Amniotic epithelial cell (primary cell): Measurements from ENCODE around the gene HNRNPF.
"Not testable (repeated sequence)": the region's sequence is repeated elsewhere in the genome, so short reads cannot be mapped to it uniquely, and the experiment has no call there.

Experiments
- DNase-seq: peaks from one replicate; pipeline ENCODE4 v3.0.0-alpha.2; 2010; ENCODE audit warnings: low read depth

Gene HNRNPF

DNA sequence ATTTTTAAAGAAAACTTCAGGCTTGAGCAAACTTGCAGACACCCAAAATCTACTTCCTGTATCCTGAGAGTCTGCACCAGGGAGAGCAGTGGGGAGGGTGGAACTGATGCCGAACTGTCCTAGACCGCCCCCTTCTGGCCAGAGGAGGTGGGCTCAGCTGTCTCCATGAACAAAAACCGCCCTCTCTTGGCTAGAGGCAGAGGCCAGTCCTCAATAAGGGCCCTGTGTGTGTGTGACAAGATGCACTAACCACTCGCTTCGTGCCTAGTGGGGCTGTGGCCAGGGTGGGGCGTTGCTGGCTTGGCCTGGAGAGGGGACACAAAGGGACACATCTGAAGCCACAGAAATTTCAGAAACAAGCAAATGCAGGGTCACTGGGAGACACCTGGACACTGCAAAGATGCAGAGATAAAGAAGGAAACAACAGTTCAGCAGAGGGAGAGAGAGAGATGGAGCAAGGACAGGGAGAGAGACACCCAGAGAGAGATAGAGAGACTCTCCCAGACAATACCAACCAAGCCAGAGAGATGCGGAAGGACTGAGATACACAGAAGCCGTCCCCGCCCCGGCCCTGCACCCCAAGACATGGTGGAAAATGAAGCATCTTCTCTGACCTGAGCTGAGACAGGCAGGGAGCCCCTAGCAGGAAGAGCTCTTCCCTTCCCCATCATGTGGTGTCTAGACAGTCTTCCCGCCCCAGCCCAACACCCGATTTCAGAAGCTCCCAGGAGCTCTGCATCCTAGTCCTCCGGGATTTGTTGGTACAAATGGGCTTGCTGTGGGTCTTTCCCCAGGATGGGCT, 60.3 kb downstream of the HNRNPF start:
- DNase-seq, result peak; percentile 51

DNA sequence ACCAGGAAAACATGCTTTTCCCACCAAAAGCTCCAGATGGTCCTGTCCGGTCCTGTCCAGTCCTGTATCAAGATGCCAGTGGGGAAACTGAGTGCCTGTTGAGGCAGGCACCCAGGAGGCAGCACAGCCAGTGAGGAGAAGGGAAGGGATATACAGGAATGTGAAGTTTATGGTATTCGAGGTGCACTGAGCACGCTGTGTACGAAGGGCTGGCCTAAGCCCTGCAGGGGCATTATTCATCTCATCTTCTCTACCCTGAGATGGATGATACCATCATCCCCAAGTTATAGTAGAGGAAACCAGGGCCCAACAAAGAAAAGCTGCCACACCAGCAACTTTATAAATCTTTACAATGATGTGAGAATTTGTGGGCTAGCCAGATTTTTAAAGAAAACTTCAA, 61.0 kb downstream of the HNRNPF start:
- DNase-seq, result no peak

DNA sequence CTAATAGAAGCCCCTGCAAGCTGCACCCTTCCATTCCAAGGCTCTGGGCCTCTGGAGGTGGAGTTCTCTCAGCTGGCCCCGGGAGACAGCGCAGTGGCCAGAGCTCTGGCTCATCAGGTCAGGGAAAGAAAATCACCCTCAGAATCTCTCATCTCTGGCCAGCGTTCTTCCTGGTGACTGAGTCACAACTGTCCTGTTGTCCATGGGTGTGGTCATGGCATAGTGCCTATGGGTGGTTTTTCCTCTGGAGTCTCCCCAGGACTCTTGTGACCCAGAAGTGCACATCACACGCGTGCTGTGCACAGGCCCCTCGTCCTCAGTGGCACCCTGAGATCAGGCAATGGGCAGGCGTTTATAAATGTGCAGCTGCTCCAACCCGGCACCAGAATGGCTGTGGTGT, 64.9 kb downstream of the HNRNPF start:
- DNase-seq, result no peak

DNA sequence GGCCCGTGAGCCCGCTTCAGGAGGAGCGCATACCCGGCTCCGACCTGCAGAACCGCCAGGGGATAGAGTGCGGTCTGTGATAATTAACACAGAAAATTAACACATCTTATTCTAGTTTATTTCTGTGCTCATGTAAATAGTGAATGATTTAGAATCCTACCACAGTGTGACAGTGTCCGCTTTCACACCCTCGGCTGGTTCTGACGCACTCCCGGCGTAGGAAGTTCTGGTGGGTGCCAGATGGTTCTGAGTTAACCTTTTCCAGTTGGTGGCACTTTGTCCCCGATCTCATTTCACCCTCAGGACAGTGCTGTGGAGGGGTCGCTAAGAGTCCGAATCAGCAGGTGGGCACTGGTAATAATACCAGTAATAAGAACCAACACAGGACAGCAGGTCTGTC, 65.9 kb downstream of the HNRNPF start:
- DNase-seq, result no peak

DNA sequence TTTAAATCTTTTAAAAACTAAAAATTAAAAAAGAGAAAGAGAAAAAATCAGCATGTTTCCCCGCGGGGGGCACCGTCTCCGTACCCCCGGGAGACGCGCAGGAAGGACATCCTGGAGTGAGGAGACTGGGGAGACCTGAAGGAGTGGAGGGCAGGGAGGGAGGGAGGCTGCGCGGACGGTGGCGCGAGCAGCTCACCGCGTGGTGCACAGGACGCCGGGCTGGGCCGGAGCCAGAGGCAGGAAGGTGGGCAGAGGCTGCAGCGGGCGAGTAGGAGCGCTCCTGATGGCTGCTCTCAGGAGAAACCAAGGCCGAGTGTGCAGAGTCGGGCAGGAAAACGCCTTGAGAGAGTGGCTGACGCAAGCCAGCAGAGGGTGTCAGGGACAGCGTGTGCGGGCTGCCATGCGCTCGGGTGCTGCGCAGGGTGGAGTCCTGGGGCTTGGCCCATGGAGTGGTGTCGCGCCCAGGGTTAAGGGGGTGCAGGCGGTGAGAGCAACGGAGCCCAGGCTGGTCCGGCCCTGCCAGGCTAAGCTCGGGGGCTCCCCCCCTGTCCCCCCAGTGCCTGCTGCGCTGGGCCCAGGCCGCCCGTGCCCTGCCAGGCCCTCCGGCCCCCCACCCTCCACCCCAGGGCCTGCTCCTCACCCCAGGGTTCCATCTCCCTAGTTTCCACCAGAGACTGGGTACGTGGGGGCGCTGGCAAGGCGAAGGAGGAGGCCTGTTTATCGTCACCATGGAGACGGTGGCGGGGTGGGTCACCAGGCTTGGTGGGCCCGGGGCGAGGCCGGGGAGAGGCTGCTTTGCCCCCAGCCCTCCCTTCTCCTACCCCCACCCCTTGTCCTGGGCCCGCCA, 66.5 kb downstream of the HNRNPF start:
- DNase-seq, result no peak

DNA sequence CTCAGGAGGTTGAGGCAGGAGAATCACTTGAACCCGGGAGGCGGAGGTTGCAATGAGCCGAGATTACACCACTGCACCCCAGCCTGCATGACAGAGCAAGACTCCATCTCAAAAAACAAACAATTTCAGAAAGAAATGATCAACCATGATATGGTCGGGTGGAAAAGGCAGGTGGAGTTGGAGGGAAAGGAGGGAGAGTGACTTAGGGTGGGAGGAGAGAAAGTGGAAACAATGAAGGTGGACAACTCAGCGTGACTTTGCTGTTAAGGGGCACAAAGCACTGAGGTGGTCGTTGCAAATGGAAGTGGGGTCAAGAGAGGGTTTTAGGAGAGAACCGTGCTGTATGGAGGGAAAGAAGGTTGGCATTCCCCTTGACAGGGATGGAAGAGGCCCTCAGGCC, 67.5 kb downstream of the HNRNPF start:
- no peak for DNase-seq

DNA sequence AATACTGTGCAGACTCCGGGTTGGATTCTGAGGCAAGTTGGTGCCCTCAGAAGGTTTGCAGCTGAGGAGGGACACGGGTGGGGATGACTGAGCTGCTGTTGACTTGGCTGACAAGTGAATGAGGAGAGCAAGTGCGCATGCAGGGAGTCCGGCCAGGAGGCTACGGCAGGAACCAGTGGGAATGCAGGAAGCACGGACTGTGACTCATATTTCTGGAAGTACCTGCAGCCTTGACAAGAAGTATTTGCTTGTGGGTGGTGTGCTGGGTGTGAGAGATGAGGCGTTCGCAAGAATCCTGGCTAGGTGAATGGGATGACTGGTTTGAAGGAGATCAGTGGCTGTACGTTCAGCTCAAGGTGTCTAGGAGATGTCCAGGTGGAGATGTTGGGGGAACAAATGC, 68.4 kb downstream of the HNRNPF start:
- DNase-seq, result no peak

DNA sequence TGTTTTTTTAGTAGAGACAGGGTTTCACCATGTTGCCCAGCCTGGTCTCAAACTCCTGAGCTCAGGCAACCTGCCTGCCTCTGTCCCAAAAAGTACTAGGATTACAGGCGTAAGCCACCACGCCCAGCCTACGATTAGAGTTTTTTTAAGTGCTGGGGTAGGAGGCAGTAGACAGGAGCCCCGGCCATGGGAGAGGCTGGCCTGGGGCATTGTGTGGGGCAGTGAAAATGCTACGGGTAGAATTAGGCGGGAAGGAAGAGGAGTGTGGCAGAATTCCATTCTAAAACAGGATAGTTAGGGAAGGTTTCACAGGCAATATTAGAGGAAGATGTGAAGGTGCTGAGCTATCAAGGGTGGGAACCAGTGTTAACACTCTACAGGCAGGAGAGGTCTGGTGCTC, 68.9 kb downstream of the HNRNPF start:
- no peak for DNase-seq

DNA sequence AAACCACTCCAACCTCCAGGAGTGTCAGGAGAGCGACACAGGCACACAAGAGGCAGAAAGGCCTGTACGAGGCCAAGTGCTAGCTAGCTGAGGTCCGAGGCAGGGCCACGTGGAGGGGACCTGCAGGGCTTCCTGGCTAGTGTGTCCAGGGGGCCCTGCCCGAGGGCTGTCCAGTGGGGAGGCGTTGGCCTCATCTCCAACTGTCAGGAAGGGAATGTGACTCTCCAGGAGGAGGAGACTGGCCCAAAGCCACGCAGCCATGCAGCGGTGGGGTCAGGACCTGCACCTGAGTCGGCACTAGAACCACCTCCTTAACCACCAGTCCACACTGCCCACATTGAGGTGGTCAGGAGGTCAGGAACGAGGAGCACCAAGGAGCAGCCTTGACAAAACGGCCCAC, 69.8 kb downstream of the HNRNPF start:
- no peak for DNase-seq

DNA sequence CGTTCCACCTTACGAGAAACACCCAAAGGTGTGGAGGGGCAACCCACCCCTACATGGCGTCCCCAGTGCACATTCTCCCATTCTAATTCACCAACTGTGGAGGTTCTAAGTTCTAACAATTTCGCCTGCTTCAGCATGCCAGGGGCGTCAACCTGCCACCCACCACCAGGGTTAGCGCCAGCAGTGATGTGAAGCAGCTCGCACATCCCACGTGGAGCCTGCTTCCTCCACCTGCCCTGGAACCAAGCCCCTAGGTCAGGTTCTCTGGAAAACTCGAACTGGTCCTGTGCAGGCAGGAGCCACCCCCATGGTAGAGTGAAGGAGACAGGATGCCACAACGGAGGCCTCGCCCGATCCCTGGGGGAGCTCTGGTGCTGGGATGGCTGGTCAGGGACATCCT, 70.9 kb downstream of the HNRNPF start:
- no peak for DNase-seq

DNA sequence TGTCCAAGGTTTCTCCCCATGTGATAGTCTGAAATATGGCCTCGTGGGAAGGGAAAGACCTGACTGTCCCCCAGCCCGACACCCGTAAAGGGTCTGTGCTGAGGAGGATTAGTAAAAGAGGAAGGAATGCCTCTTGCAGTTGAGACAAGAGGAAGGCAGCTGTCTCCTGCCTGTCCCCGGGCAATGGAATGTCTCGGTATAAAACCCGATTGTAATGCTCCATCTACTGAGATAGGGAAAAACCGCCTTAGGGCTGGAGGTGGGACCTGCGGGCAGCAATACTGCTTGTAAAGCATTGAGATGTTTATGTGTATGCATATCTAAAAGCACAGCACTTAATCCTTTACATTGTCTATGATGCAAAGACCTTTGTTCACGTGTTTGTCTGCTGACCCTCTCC, 71.5 kb downstream of the HNRNPF start:
- DNase-seq, result not testable (repeated sequence)

DNA sequence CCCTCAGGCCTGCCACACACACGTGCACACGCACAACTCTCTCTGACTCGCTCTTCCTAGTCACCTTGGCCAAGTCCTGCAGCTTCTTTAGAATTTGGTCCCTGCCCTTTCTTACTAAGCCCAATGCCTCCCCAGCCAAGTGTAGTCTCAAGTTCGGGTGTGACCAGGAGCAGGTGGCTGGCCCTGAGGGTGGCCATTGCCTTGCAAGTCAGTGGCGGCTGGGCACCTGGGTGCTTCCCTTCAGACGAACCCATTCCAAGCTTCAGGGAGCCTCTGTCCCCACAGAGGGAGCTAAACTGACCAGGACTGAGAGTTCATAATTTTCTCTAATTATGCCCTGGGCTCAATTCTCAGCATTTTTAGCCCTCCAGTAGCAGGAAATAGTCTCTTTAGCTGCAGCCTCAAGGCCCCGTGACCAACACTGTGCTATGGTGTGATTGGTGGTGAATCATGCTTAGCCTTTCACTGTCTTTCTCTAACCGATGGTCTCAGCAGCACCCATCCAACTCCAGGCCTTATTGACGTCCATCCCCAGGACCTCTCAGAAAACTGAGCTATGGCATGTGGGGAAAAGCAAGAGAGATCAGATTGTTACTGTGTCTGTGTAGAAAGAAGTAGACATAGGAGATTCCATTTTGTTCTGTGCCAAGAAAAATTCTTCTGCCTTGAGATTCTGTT, 72.2 kb downstream of the HNRNPF start:
- DNase-seq, result no peak

DNA sequence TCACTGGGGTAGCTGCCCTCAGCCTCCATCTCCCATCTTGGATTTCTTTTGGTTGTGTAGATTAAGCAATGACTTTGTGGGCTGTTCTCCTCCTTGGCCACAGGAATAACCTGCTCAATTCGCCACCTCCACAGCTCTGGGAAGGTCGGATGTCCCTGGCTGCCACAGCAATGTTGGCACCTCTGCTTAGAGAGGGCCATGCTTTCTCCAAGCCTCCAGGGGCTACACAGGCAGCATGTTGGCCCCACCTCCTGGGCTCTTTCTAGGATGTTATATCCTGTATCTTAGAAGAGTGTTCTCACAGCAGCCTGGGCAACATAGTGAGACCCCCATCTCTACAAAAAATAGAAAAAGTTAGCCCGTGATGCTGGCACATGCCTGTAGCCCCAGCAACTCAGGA, 72.9 kb downstream of the HNRNPF start:
- no peak for DNase-seq
